K562 (cell line): Measurements from ENCODE around the gene ALDH1A3. TPM values are rescaled to one million over a fixed set of nuclear protein-coding genes. Genes with fewer than 3 reads are reported as not detected.

ENCODE experiments used
- ATAC-seq: fragments of 200-7000 bp; cut with Tn5 transposase; 3 replicates; pipeline ENCODE4 v1.9.1; 2020; ENCODE audit warnings: moderate library complexity
- BruUV-seq: library from RNA; stranded (reverse); fragments of 400-500 nt; replicated peaks from 2 replicates; lab custom pipeline; 2021; lab: Mats Ljungman, UMichigan
- CTCF ChIA-PET: fragments of 300-600 bp; formaldehyde crosslinking; extraction: SDS; loops from one replicate; lab custom pipeline; 2021; ENCODE audit warnings: low intra/inter-chr PET ratio; lab: Yijun Ruan, JAX
- POLR2A ChIA-PET: fragments of 300-600, 350-650 bp; sonication (Branson Sonifier 250); formaldehyde crosslinking; extraction: SDS; loops from one replicate; lab custom pipeline; 2021; ENCODE audit warnings: antibody characterized with exemption, inconsistent platforms; lab: Yijun Ruan, JAX
- DNase-seq, 4 experiments: peaks; one replicate each; pipeline versions ENCODE4 v3.0.0 to v3.0.0-alpha.2; 2011 to 2018; ENCODE audit warnings: low spot score in 3 of 4, mixed read lengths in 3 of 4; ENCODE audit errors: extremely low read depth in 1 of 4
- FAIRE-seq: peaks from 2 replicates; lab custom pipeline; 2011; peaks lifted over from hg19 to GRCh38; lab: Jason Lieb, UNC
- H2AFZ ChIP-seq: 2 replicates; pipeline ENCODE4 v1.6.0; 2011; ENCODE audit warnings: low read depth, low read length, control low read depth, inconsistent platforms
- H3K27ac ChIP-seq: fragments of 200-600 bp; 3 replicates; pipeline ENCODE4 v1.8.0; 2011; ENCODE audit warnings: low read depth, mild to moderate bottlenecking, control low read depth, inconsistent platforms, low read length, moderate library complexity, mixed read lengths; ENCODE audit errors: extremely low read depth
- H3K27me3 ChIP-seq, 2 experiments: fragments of 300-600 bp in 1 of 2; 2 replicates in 1 of 2; 3 replicates in 1 of 2; pipeline versions ENCODE4 v1.6.0 to v1.8.0; 2011; ENCODE audit warnings: inconsistent platforms in 2 of 2, low read length in 2 of 2, mild to moderate bottlenecking in 1 of 2, mixed read lengths in 1 of 2, moderate library complexity in 1 of 2; ENCODE audit not compliant: control insufficient read depth in 2 of 2, insufficient read depth in 2 of 2
- H3K36me3 ChIP-seq: fragments of 300-600 bp; 3 replicates; pipeline ENCODE4 v1.8.0; 2011; ENCODE audit warnings: mild to moderate bottlenecking, low read length, inconsistent platforms; ENCODE audit not compliant: control insufficient read depth, insufficient read depth
- H3K4me1 ChIP-seq, 2 experiments: fragments of 200-600 bp in 1 of 2; replicated peaks in 1 of 2; 2 replicates in 1 of 2; 3 replicates in 1 of 2; pipeline versions ENCODE4 v1.5.1 to v1.8.0; 2011; ENCODE audit warnings: inconsistent platforms in 2 of 2, low read length in 2 of 2, mild to moderate bottlenecking in 1 of 2, mixed read lengths in 1 of 2, moderate library complexity in 1 of 2; ENCODE audit not compliant: control insufficient read depth in 2 of 2, insufficient read depth in 2 of 2
- H3K4me2 ChIP-seq: 2 replicates; pipeline ENCODE4 v1.6.1; 2011; ENCODE audit warnings: low read length, control low read depth, inconsistent platforms, mixed read lengths; ENCODE audit not compliant: insufficient read depth
- H3K4me3 ChIP-seq: fragments of 200-600 bp; sonication (generic), shearing (Covaris generic); 2 replicates; pipeline ENCODE4 v1.5.1; 2016; ENCODE audit warnings: control low read depth, inconsistent platforms
- H3K79me2 ChIP-seq: fragments of 200-600 bp; 3 replicates; pipeline ENCODE4 v1.8.0; 2011; ENCODE audit warnings: low read length, inconsistent platforms; ENCODE audit not compliant: control insufficient read depth, insufficient read depth
- H3K9ac ChIP-seq, 2 experiments: 2 replicates each; pipeline versions ENCODE4 v1.6.0 to v1.6.1; 2011; ENCODE audit warnings: low read depth in 2 of 2, low read length in 2 of 2, control low read depth in 1 of 2, inconsistent platforms in 1 of 2, mild to moderate bottlenecking in 1 of 2, mixed read lengths in 1 of 2; ENCODE audit not compliant: insufficient read depth in 1 of 2
- H3K9me1 ChIP-seq: one replicate; pipeline ENCODE4 v1.6.0; 2011; ENCODE audit warnings: inconsistent platforms, mild to moderate bottlenecking, low read length, moderate library complexity; ENCODE audit not compliant: control insufficient read depth, insufficient read depth
- H3K9me3 ChIP-seq: replicated peaks from 2 replicates; pipeline ENCODE4 v1.5.1; 2011; ENCODE audit warnings: low read depth, low read length, inconsistent platforms; ENCODE audit not compliant: control insufficient read depth, insufficient read depth
- H4K20me1 ChIP-seq: replicated peaks from 2 replicates; pipeline ENCODE4 v1.6.1; 2011; ENCODE audit warnings: low read length, inconsistent platforms, mixed read lengths; ENCODE audit not compliant: control insufficient read depth, insufficient read depth
- GTF2A2 ChIP-seq: IDR thresholded peaks from 2 replicates; pipeline ENCODE4 v1.6.1; 2016; ENCODE audit warnings: mild to moderate bottlenecking, missing genetic modification characterization, missing compliant biosample characterization
- GTF2E2 ChIP-seq: fragments of 200-800 bp; sonication (Bioruptor generic); IDR thresholded peaks from 2 replicates; pipeline ENCODE4 v1.6.1; 2016; ENCODE audit warnings: missing genetic modification characterization, missing compliant biosample characterization
- HNRNPH1 ChIP-seq: fragments of 200-400 bp; formaldehyde crosslinking; optimal IDR thresholded peaks from 2 replicates; pipeline ENCODE3; 2017; ENCODE audit warnings: low read depth, mild to moderate bottlenecking, low read length, moderate library complexity
- MTA2 ChIP-seq: fragments of 450-650 bp; IDR thresholded peaks from 2 replicates; pipeline ENCODE4 v1.6.1; 2016; ENCODE audit warnings: low read depth
- NUFIP1 ChIP-seq: fragments of 450-650 bp; IDR thresholded peaks from 2 replicates; pipeline ENCODE4 v1.6.1; 2018; ENCODE audit not compliant: partially characterized antibody
- SRSF1 ChIP-seq: fragments of 200-400 bp; formaldehyde crosslinking; IDR thresholded peaks from 2 replicates; pipeline ENCODE4 v1.6.1; 2017; ENCODE audit warnings: mild to moderate bottlenecking, low read depth, low read length, moderate library complexity
- TAF9B ChIP-seq: fragments of 450-650 bp; IDR thresholded peaks from 2 replicates; pipeline ENCODE4 v1.6.1; 2018; ENCODE audit warnings: mild to moderate bottlenecking; ENCODE audit not compliant: partially characterized antibody
- U2AF1 ChIP-seq: fragments of 200-400 bp; formaldehyde crosslinking; optimal IDR thresholded peaks from 2 replicates; pipeline ENCODE3; 2017; ENCODE audit warnings: mild to moderate bottlenecking, low read depth, low read length, moderate library complexity
- ZNF766 ChIP-seq: fragments of 200-800 bp; sonication (Bioruptor generic); conservative IDR thresholded peaks from 2 replicates; pipeline ENCODE4 v1.6.1; 2016; ENCODE audit warnings: missing genetic modification characterization, missing compliant biosample characterization
- WGBS: fragments of 100-300 bp; shearing (Covaris generic); methylation state at CpG from one replicate; pipeline ENCODE4 v1.1.6; 2016; ENCODE audit warnings: low coverage, mixed read lengths; ENCODE audit not compliant: insufficient coverage; ENCODE audit errors: missing lambda C conversion rate; 5-methylcytosine and 5-hydroxymethylcytosine counted together
- in situ Hi-C: fragments of 300-500 bp; cut with MboI; formaldehyde crosslinking; loops from 4 replicates; pipeline ENCODE4 v1.15.0; 2018; ENCODE audit warnings: inconsistent platforms, mixed read lengths
- intact Hi-C: fragments of 100-400 bp; cut with micrococcal nuclease; formaldehyde crosslinking; loops from 2 replicates; pipeline ENCODE4 v1.14.2; 2022
- polyA plus RNA-seq, 8 experiments: library from polyadenylated mRNA; depleted of rRNA in 4 of 8; stranded (reverse) in 5 of 8; unstranded in 3 of 8; fragments of >200 nt; fragmentation: Nextera tagmentation in 2 of 8; fragmentation: Illumina TruSeq in 1 of 8; extraction: Ambion mirVana in 2 of 8; extraction: Trizol in 1 of 8; gene quantifications; 2 replicates each; pipeline versions ENCODE4 v1.2.1 to v1.2.3, GENCODE V29; 2011 to 2014; ENCODE audit warnings: inconsistent platforms in 1 of 8, missing spikeins in 1 of 8
- total RNA-seq, 7 experiments: library from RNA; depleted of rRNA in 6 of 7; stranded (reverse); fragments of >200 nt in 6 of 7; fragmentation: Illumina TruSeq in 2 of 7; extraction: Trizol in 2 of 7; gene quantifications; 2 replicates each; pipeline versions ENCODE4 v1.2.1 to v1.2.3, GENCODE V29; 2011 to 2021; ENCODE audit warnings: low replicate concordance in 1 of 7
- TF ChIP-seq, protein P1 (sequence below): fragments of 250-450 bp; sonication (Bioruptor Pico); IDR thresholded peaks from 2 replicates; pipeline ENCODE4 v1.6.1; 2021; ENCODE audit warnings: mild to moderate bottlenecking
- TF ChIP-seq, protein P2 (sequence below): fragments of 250-450 bp; sonication (Bioruptor Pico); IDR thresholded peaks from 2 replicates; pipeline ENCODE4 v1.8.0; 2022; ENCODE audit warnings: moderate library complexity, mild to moderate bottlenecking, inconsistent platforms

ALDH1A3 gene
- total and polyA plus RNA-seq, 9 of the 15 experiments (the other 6 are each of a cell fraction or from before 2014, with no cell fraction given): 0.38 TPM; not detected in 8

DNA sequence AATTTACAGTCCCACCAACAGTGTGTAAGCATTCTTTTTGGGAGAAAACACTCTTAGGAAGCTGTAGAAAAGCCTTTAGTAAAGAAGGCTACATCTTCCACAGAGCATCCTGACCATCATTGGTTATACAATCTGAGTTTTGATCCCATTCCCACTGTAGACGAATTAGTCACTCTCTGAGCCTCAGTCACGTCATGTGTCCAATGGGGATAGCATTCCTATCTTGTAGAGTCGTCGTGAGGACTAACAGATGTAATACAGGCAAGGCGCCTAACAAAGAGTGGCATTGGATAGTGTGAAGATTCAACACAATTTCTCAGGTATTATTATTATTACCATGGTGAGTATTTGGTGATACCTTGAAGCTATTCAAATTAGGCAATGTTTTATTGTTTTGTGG is 44.0 kb upstream of the ALDH1A3 start:
- ChIA-PET CTCF (no interaction called here), POLR2A (interaction anchor here (0.6 kb wide), 1 partner anchor 210 kb away, joined by 3 read pairs; no protein-coding TSS in a partner anchor)
- FAIRE-seq: no peak

More for the DNA sequence above, 44.0 kb upstream of the ALDH1A3 start:
- intact Hi-C loops (no loop called here), in situ Hi-C loops (no loop called here)
- H4K20me1 ChIP-seq: no peaks in the 10 kb centered on the region
- H3K4me2 ChIP-seq: no peak overlapping the region
- no peaks in the 10 kb centered on the region for H3K36me3 ChIP-seq
- no peaks in the 10 kb centered on the region for H3K9me3 ChIP-seq
- no peaks in the 10 kb centered on the region for H3K79me2 ChIP-seq
- H3K4me3 ChIP-seq: no peak overlapping the region
- ATAC-seq (no peak), DNase-seq (no peak)
- no peak for TF ChIP-seq U2AF1
- TF ChIP-seq, protein P1, sequence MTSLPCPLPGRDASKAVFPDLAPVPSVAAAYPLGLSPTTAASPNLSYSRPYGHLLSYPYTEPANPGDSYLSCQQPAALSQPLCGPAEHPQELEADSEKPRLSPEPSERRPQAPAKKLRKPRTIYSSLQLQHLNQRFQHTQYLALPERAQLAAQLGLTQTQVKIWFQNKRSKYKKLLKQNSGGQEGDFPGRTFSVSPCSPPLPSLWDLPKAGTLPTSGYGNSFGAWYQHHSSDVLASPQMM (CRISPR knock-in tag): no peak
- no peak for TF ChIP-seq GTF2E2 (tag)
- TF ChIP-seq NUFIP1: no peak
- TF ChIP-seq HNRNPH1: no peak
- no peak for TF ChIP-seq MTA2
- TF ChIP-seq GTF2A2 (tag): no peak
- TF ChIP-seq, protein P2, sequence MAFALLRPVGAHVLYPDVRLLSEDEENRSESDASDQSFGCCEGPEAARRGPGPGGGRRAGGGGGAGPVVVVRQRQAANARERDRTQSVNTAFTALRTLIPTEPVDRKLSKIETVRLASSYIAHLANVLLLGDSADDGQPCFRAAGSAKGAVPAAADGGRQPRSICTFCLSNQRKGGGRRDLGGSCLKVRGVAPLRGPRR: no peak
- no peak for TF ChIP-seq TAF9B
- TF ChIP-seq SRSF1: no peak
- no peak for TF ChIP-seq ZNF766
- peaks cover 0 to 4% of the 10 kb centered on the region in 2 experiments; a peak in 1 of 5 replicates for H3K27me3 ChIP-seq
- H3K9me1 ChIP-seq: no peaks in the 10 kb centered on the region
- H2AFZ ChIP-seq: no peak overlapping the region
- H3K9ac ChIP-seq: no peak overlapping the region
- no peak overlapping the region for H3K27ac ChIP-seq
- WGBS: 0% methylated on average over 5 of the region's 5 CpGs
- no peaks in the 10 kb centered on the region for H3K4me1 ChIP-seq
- no TSS peak for BruUV-seq
